Measurements from ENCODE around the gene SRPX2. TPM values are rescaled to one million over a fixed set of nuclear protein-coding genes. Genes with fewer than 3 reads are reported as not detected.

The SRPX2 gene
- total and polyA plus RNA-seq, 2 experiments from 2014 or later = 22.9 to 24.9 TPM

GRCh38 chrX:100663642-100664041 is 19.6 kb downstream of the SRPX2 start:
- 49% methylated on average over 2 of the region's 2 CpGs for WGBS (ENCODE audit: low lambda C conversion rate, missing lambda C conversion rate)
- H3K36me3 ChIP-seq (replicated peaks; ENCODE audit: insufficient read depth, low read depth) = no peaks in the 10 kb centered on the region
- no peaks in the 10 kb centered on the region for H3K9me3 ChIP-seq (ENCODE audit: low read depth)
- no peaks in the 10 kb centered on the region for H3K27me3 ChIP-seq
- H3K4me3 ChIP-seq = no peak overlapping the region
- TF ChIP-seq CTCF (IDR thresholded peaks at IDR 0.05; ENCODE audit: poor library complexity) (no peak), EZH2phosphoT487 (IDR thresholded peaks at IDR 0.05; ENCODE audit: low read depth, severe bottlenecking, unreplicated experiment) (no peak), EZH2 (IDR thresholded peaks at IDR 0.05; ENCODE audit: borderline replicate concordance) (no peak)
- no peak overlapping the region for H3K4me2 ChIP-seq
- no peak overlapping the region for H2AFZ ChIP-seq
- no peak overlapping the region for H3K27ac ChIP-seq
- H4K20me1 ChIP-seq (ENCODE audit: insufficient read depth, poor library complexity, severe bottlenecking) = no peaks in the 10 kb centered on the region
- no peaks in the 10 kb centered on the region for H3K9me2 ChIP-seq (replicated peaks; ENCODE audit: insufficient read depth)
- DNase-seq (ENCODE audit: low spot score) = no peak
- H3K4me1 ChIP-seq (ENCODE audit: insufficient read depth) = peaks cover 9% of the 10 kb centered on the region
- H3K79me2 ChIP-seq = no peaks in the 10 kb centered on the region

- no peaks in the 10 kb centered on the region for H3K79me2 ChIP-seq
- H3K9me3 ChIP-seq (ENCODE audit: low read depth) = no peaks in the 10 kb centered on the region
- H4K20me1 ChIP-seq (ENCODE audit: insufficient read depth, poor library complexity, severe bottlenecking) = no peaks in the 10 kb centered on the region
- H3K4me2 ChIP-seq = no peak overlapping the region
- 65% methylated on average over 3 of the region's 3 CpGs for WGBS (ENCODE audit: low lambda C conversion rate, missing lambda C conversion rate)
- H3K27me3 ChIP-seq = no peaks in the 10 kb centered on the region
- no peaks in the 10 kb centered on the region for H3K36me3 ChIP-seq (replicated peaks; ENCODE audit: insufficient read depth, low read depth)
- no peaks in the 10 kb centered on the region for H3K4me1 ChIP-seq (ENCODE audit: insufficient read depth)
- H2AFZ ChIP-seq = no peak overlapping the region
- no peak overlapping the region for H3K27ac ChIP-seq
- no peak overlapping the region for H3K4me3 ChIP-seq
- H3K9me2 ChIP-seq (replicated peaks; ENCODE audit: insufficient read depth) = no peaks in the 10 kb centered on the region
- DNase-seq (ENCODE audit: low spot score) = no peak
- no peak for TF ChIP-seq CTCF (IDR thresholded peaks at IDR 0.05; ENCODE audit: poor library complexity)
- TF ChIP-seq EZH2 (IDR thresholded peaks at IDR 0.05; ENCODE audit: borderline replicate concordance) = no peak
- TF ChIP-seq EZH2phosphoT487 (IDR thresholded peaks at IDR 0.05; ENCODE audit: low read depth, severe bottlenecking, unreplicated experiment) = no peak
These were observed 29.0 kb downstream of the SRPX2 start for GRCh38 chrX:100672966-100673365.

GRCh38 chrX:100673397-100673953 is 29.5 kb downstream of the SRPX2 start:
- no peak for DNase-seq (ENCODE audit: low spot score)
- TF ChIP-seq EZH2 (IDR thresholded peaks at IDR 0.05; ENCODE audit: borderline replicate concordance) (no peak), EZH2phosphoT487 (IDR thresholded peaks at IDR 0.05; ENCODE audit: low read depth, severe bottlenecking, unreplicated experiment) (no peak), CTCF (IDR thresholded peaks at IDR 0.05; ENCODE audit: poor library complexity) (no peak)
- H3K36me3 ChIP-seq (replicated peaks; ENCODE audit: insufficient read depth, low read depth) = no peaks in the 10 kb centered on the region
- no peaks in the 10 kb centered on the region for H3K9me3 ChIP-seq (ENCODE audit: low read depth)
- H3K4me1 ChIP-seq (ENCODE audit: insufficient read depth) = no peaks in the 10 kb centered on the region
- no peaks in the 10 kb centered on the region for H3K27me3 ChIP-seq
- no peak overlapping the region for H2AFZ ChIP-seq
- H3K27ac ChIP-seq = no peak overlapping the region
- no peaks in the 10 kb centered on the region for H4K20me1 ChIP-seq (ENCODE audit: insufficient read depth, poor library complexity, severe bottlenecking)
- WGBS (ENCODE audit: low lambda C conversion rate, missing lambda C conversion rate) = 67% methylated on average over 3 of the region's 3 CpGs
- H3K9me2 ChIP-seq (replicated peaks; ENCODE audit: insufficient read depth) = no peaks in the 10 kb centered on the region
- H3K4me2 ChIP-seq = no peak overlapping the region
- H3K79me2 ChIP-seq = no peaks in the 10 kb centered on the region
- no peak overlapping the region for H3K4me3 ChIP-seq
